ENCODE measurements around the gene RBM41.

The RBM41 gene

GRCh38 chrX:107153005-107153404 is 34.4 kb upstream of the RBM41 start:
- no peak for DNase-seq (ENCODE audit: low read depth, low spot score)
- no peak for TF ChIP-seq YY1 (IDR thresholded peaks at IDR 0.05; ENCODE audit: insufficient read depth, insufficient read length)
- no peak for TF ChIP-seq SUZ12 (IDR thresholded peaks at IDR 0.05; ENCODE audit: extremely low read depth, insufficient read depth, insufficient read length)
- no peak for TF ChIP-seq ZNF274 (IDR thresholded peaks at IDR 0.05; ENCODE audit: low read depth, low read length)
- no peaks in the 10 kb centered on the region for H3K9me3 ChIP-seq (ENCODE audit: insufficient read depth, low read length)
- H3K27me3 ChIP-seq (ENCODE audit: insufficient read depth, insufficient read length), result no peaks in the 10 kb centered on the region
- no peaks in the 10 kb centered on the region for H3K36me3 ChIP-seq (ENCODE audit: insufficient read depth, insufficient read length, low read length)
- H3K4me1 ChIP-seq (ENCODE audit: insufficient read depth, insufficient read length), result no peaks in the 10 kb centered on the region
- no peak overlapping the region for H3K4me3 ChIP-seq (ENCODE audit: insufficient read length, low read depth)
- no peak overlapping the region for H3K9ac ChIP-seq (ENCODE audit: insufficient read length, low read depth)

GRCh38 chrX:107146670-107147069 is 28.0 kb upstream of the RBM41 start:
- Histone ChIP-seq H3K9ac (ENCODE audit: insufficient read length, low read depth) (no peak overlapping the region), H3K9me3 (ENCODE audit: insufficient read depth, low read length) (no peaks in the 10 kb centered on the region), H3K36me3 (ENCODE audit: insufficient read depth, insufficient read length, low read length) (no peaks in the 10 kb centered on the region), H3K27me3 (ENCODE audit: insufficient read depth, insufficient read length) (no peaks in the 10 kb centered on the region), H3K4me3 (ENCODE audit: insufficient read length, low read depth) (no peak overlapping the region), H3K4me1 (ENCODE audit: insufficient read depth, insufficient read length) (no peaks in the 10 kb centered on the region)
- no peak for DNase-seq (ENCODE audit: low read depth, low spot score)
- TF ChIP-seq YY1 (IDR thresholded peaks at IDR 0.05; ENCODE audit: insufficient read depth, insufficient read length) (no peak), SUZ12 (IDR thresholded peaks at IDR 0.05; ENCODE audit: extremely low read depth, insufficient read depth, insufficient read length) (no peak), ZNF274 (IDR thresholded peaks at IDR 0.05; ENCODE audit: low read depth, low read length) (no peak)

- H3K4me1 ChIP-seq (ENCODE audit: insufficient read depth, insufficient read length), result no peaks in the 10 kb centered on the region
- H3K27me3 ChIP-seq (ENCODE audit: insufficient read depth, insufficient read length), result no peaks in the 10 kb centered on the region
- H3K9me3 ChIP-seq (ENCODE audit: insufficient read depth, low read length), result no peaks in the 10 kb centered on the region
- H3K4me3 ChIP-seq (ENCODE audit: insufficient read length, low read depth), result no peak overlapping the region
- H3K9ac ChIP-seq (ENCODE audit: insufficient read length, low read depth), result no peak overlapping the region
- H3K36me3 ChIP-seq (ENCODE audit: insufficient read depth, insufficient read length, low read length), result no peaks in the 10 kb centered on the region
- DNase-seq (ENCODE audit: low read depth, low spot score), result no peak
- no peak for TF ChIP-seq SUZ12 (IDR thresholded peaks at IDR 0.05; ENCODE audit: extremely low read depth, insufficient read depth, insufficient read length)
- no peak for TF ChIP-seq YY1 (IDR thresholded peaks at IDR 0.05; ENCODE audit: insufficient read depth, insufficient read length)
- no peak for TF ChIP-seq ZNF274 (IDR thresholded peaks at IDR 0.05; ENCODE audit: low read depth, low read length)
Measured at GRCh38 chrX:107135965-107136307, 17.3 kb upstream of the RBM41 start.

- no peak for DNase-seq (ENCODE audit: low read depth, low spot score)
- H3K9me3 ChIP-seq (ENCODE audit: insufficient read depth, low read length), result no peaks in the 10 kb centered on the region
- no peak overlapping the region for H3K9ac ChIP-seq (ENCODE audit: insufficient read length, low read depth)
- no peaks in the 10 kb centered on the region for H3K27me3 ChIP-seq (ENCODE audit: insufficient read depth, insufficient read length)
- no peaks in the 10 kb centered on the region for H3K36me3 ChIP-seq (ENCODE audit: insufficient read depth, insufficient read length, low read length)
- no peaks in the 10 kb centered on the region for H3K4me1 ChIP-seq (ENCODE audit: insufficient read depth, insufficient read length)
- H3K4me3 ChIP-seq (ENCODE audit: insufficient read length, low read depth), result no peak overlapping the region
- TF ChIP-seq YY1 (IDR thresholded peaks at IDR 0.05; ENCODE audit: insufficient read depth, insufficient read length) (no peak), ZNF274 (IDR thresholded peaks at IDR 0.05; ENCODE audit: low read depth, low read length) (no peak)
Measured at GRCh38 chrX:107135049-107135964, 16.7 kb upstream of the RBM41 start.

- Histone ChIP-seq H3K4me1 (ENCODE audit: insufficient read depth, insufficient read length) (no peaks in the 10 kb centered on the region), H3K4me3 (ENCODE audit: insufficient read length, low read depth) (no peak overlapping the region), H3K9ac (ENCODE audit: insufficient read length, low read depth) (no peak overlapping the region), H3K27me3 (ENCODE audit: insufficient read depth, insufficient read length) (no peaks in the 10 kb centered on the region), H3K9me3 (ENCODE audit: insufficient read depth, low read length) (no peaks in the 10 kb centered on the region), H3K36me3 (ENCODE audit: insufficient read depth, insufficient read length, low read length) (no peaks in the 10 kb centered on the region)
- no peak for DNase-seq (ENCODE audit: low read depth, low spot score)
- TF ChIP-seq YY1 (IDR thresholded peaks at IDR 0.05; ENCODE audit: insufficient read depth, insufficient read length) (no peak), SUZ12 (IDR thresholded peaks at IDR 0.05; ENCODE audit: extremely low read depth, insufficient read depth, insufficient read length) (no peak), ZNF274 (IDR thresholded peaks at IDR 0.05; ENCODE audit: low read depth, low read length) (no peak)
Measured at GRCh38 chrX:107123750-107124149, 5.1 kb upstream of the RBM41 start.

GRCh38 chrX:107119283-107119682 is 661 bp upstream of the RBM41 start:
- H3K4me1 ChIP-seq (ENCODE audit: insufficient read depth, insufficient read length), result no peaks in the 10 kb centered on the region
- no peak for DNase-seq (ENCODE audit: low read depth, low spot score)
- no peaks in the 10 kb centered on the region for H3K9me3 ChIP-seq (ENCODE audit: insufficient read depth, low read length)
- no peak overlapping the region for H3K4me3 ChIP-seq (ENCODE audit: insufficient read length, low read depth)
- H3K36me3 ChIP-seq (ENCODE audit: insufficient read depth, insufficient read length, low read length), result peaks cover 24% of the 10 kb centered on the region
- no peaks in the 10 kb centered on the region for H3K27me3 ChIP-seq (ENCODE audit: insufficient read depth, insufficient read length)
- no peak overlapping the region for H3K9ac ChIP-seq (ENCODE audit: insufficient read length, low read depth)
- TF ChIP-seq SUZ12 (IDR thresholded peaks at IDR 0.05; ENCODE audit: extremely low read depth, insufficient read depth, insufficient read length), result no peak
- no peak for TF ChIP-seq ZNF274 (IDR thresholded peaks at IDR 0.05; ENCODE audit: low read depth, low read length)
- TF ChIP-seq YY1 (IDR thresholded peaks at IDR 0.05; ENCODE audit: insufficient read depth, insufficient read length), result no peak

- no peak for DNase-seq (ENCODE audit: low read depth, low spot score)
- H3K9me3 ChIP-seq (ENCODE audit: insufficient read depth, low read length), result no peaks in the 10 kb centered on the region
- no peaks in the 10 kb centered on the region for H3K27me3 ChIP-seq (ENCODE audit: insufficient read depth, insufficient read length)
- peak overlapping the region; percentile 90 for H3K9ac ChIP-seq (ENCODE audit: insufficient read length, low read depth)
- no peak for TF ChIP-seq ZNF274 (IDR thresholded peaks at IDR 0.05; ENCODE audit: low read depth, low read length)
- TF ChIP-seq SUZ12 (IDR thresholded peaks at IDR 0.05; ENCODE audit: extremely low read depth, insufficient read depth, insufficient read length), result no peak
- TF ChIP-seq YY1 (IDR thresholded peaks at IDR 0.05; ENCODE audit: insufficient read depth, insufficient read length), result no peak
- no peaks in the 10 kb centered on the region for H3K4me1 ChIP-seq (ENCODE audit: insufficient read depth, insufficient read length)
- peak overlapping the region; percentile 80 for H3K4me3 ChIP-seq (ENCODE audit: insufficient read length, low read depth)
- peaks cover 37% of the 10 kb centered on the region for H3K36me3 ChIP-seq (ENCODE audit: insufficient read depth, insufficient read length, low read length)
Measured at GRCh38 chrX:107117993-107118321, 665 bp downstream of the RBM41 start.

All from NT2/D1 (cell line).